Astrocyte of the cerebellum (primary cell): Measurements from ENCODE around the gene PTGES3L.
A peak's percentile ranks its signal among the peaks of the same experiment; 100 is the strongest.

Source experiments
- DNase-seq: peaks from one replicate; pipeline ENCODE4 v3.0.0-alpha.2; 2011; ENCODE audit warnings: low read depth
- H3K4me3 ChIP-seq: 2 replicates; pipeline ENCODE4 v1.5.1; 2011; ENCODE audit warnings: mild to moderate bottlenecking, low read depth, low read length, moderate library complexity
- CTCF ChIP-seq: IDR thresholded peaks from 2 replicates; pipeline ENCODE4 v1.5.1; 2012; ENCODE audit warnings: low read length, low read depth, moderate library complexity, mild to moderate bottlenecking; ENCODE audit errors: missing control alignments
- in situ Hi-C: cut with HindIII; loops from 2 replicates; pipeline ENCODE4 v1.10.0; 2017; ENCODE audit warnings: low sequenced_read_pairs

PTGES3L gene

GRCh38 chr17:42979511-42980273, at the start of gene PTGES3L:
PTGES3L (minus strand) TSS chr17:42980080; CDS start chr17:42980053, 27 bp downstream.
- no peak for DNase-seq
- no peak for TF ChIP-seq CTCF
- H3K4me3 ChIP-seq, result peak within 1 kb of the TSS; percentile 65
- in situ Hi-C loops, result loop anchor here (5.0 kb wide), 1 partner anchor 38 kb away; no protein-coding TSS in a partner anchor

- TF ChIP-seq CTCF, result no peak
- in situ Hi-C loops, result no loop called here
- DNase-seq, result no peak
- H3K4me3 ChIP-seq, result no peak overlapping the region
Measured at GRCh38 chr17:43028221-43028861, 48.5 kb upstream of the PTGES3L start.

- no peak for TF ChIP-seq CTCF
- no peak for DNase-seq
- in situ Hi-C loops, result no loop called here
- no peak overlapping the region for H3K4me3 ChIP-seq
Measured at GRCh38 chr17:43027091-43028032, 47.5 kb upstream of the PTGES3L start.

GRCh38 chr17:43026595-43026994, 46.7 kb upstream of the PTGES3L start:
- H3K4me3 ChIP-seq, result no peak overlapping the region
- TF ChIP-seq CTCF, result no peak
- no peak for DNase-seq
- in situ Hi-C loops, result no loop called here

GRCh38 chr17:43025766-43026537, 46.1 kb upstream of the PTGES3L start:
- TF ChIP-seq CTCF, result no peak
- DNase-seq, result no peak
- in situ Hi-C loops, result no loop called here
- peak overlapping the region; percentile 47 for H3K4me3 ChIP-seq
